ENCODE measurements around the gene ASPSCR1.

The ASPSCR1 gene

DNA sequence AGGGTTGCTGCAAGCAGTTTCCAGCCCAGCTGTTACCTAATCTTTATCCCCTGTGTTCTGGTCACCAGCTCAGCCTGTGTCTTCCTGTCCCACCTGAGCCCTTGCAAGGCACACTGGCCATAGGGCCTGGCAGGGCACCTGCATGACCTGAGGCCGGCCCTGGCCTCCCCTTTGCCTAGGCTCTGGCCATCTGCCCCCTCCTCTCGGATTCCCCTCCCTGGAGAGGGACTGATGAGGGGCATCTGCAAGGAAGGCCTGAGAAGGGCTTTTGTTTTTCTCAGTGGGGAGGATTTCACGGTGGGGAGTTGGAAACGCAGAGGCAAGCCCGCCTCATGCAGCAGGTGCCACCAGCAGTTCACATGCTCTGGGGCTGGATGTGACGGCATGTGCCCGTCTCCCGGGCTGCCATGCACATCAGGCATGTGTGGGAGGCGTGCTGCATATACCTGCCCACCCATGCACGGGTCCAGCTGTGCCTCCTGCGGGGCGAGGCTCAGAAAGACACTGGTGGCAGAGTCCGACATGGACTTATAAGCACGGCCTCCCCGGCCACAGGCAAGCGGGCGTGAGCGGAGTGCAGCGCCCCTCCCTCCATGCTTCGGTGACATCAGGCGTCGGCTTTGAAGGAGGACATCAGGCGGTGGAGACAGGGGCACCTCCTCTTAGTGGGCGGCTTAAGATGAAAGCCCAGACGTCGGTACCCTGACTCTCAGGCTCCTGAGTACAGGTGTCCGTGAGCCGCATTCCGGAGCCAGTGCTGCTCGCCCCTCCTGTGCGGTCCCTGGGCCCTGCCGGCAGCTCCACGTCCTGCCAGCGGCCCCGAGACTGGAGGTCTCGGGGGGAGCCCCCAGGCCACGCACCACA, 16.5 kb downstream of the ASPSCR1 start:
- Mint-ChIP-seq H3K4me1 (peaks cover 4% of the 10 kb centered on the region), H3K36me3 (peaks cover 11% of the 10 kb centered on the region), H3K9me3 (no peaks in the 10 kb centered on the region), H3K27ac (no peak overlapping the region), H3K4me3 (no peak overlapping the region), H3K27me3 (no peaks in the 10 kb centered on the region)
- DNase-seq (ENCODE audit: low spot score in 2 of 2): no peak
- no peak for ATAC-seq (ENCODE audit: low read depth)

DNA sequence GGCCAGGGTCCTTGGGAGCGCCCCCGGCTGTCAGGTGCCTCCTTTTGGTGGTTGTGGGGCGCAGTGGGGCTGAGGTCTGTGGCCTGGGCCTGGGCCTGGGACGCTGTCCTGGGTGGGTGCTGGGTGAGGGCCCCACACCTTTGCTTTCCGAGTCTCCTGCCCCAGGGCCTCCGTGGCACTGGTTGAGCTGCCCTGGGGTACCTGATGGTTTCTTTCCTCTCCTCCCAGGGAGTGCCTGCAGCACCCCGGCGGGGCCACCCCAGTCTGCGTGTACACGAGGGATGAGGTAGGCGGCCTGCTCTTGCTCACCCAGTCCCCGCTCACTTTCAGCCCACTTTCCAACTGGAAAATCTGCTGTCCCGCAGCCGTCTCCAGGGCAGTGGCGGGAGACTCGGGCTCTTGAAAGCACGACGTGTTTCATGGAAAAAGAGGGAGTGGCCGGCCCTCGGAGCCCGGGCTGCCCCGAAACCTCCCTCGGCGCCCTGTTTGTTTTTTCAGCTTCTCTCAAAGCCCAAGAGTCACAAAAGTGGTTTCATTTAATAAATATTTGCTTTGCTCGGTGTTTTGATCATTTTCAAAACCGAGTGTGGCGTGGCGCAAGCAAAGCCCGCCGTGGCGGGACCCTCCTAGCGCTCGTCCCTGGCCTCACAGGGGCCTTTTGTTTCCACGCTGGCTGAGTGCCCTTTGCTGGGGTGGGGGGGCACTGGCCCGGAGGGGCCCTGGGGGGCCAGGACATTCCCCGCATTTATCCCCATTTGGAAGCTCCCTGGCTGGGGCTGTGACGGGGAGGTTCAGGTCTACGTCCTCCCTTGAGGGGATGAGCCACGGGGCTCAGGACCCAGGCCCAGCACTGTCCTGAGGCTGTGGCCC, 17.4 kb downstream of the ASPSCR1 start:
- Mint-ChIP-seq H3K27me3 (no peaks in the 10 kb centered on the region), H3K36me3 (peaks cover 11% of the 10 kb centered on the region), H3K4me3 (no peak overlapping the region), H3K9me3 (no peaks in the 10 kb centered on the region), H3K4me1 (peaks cover 4% of the 10 kb centered on the region), H3K27ac (no peak overlapping the region)
- ATAC-seq (ENCODE audit: low read depth) (no peak), DNase-seq (ENCODE audit: low spot score in 2 of 2) (no peak)

DNA sequence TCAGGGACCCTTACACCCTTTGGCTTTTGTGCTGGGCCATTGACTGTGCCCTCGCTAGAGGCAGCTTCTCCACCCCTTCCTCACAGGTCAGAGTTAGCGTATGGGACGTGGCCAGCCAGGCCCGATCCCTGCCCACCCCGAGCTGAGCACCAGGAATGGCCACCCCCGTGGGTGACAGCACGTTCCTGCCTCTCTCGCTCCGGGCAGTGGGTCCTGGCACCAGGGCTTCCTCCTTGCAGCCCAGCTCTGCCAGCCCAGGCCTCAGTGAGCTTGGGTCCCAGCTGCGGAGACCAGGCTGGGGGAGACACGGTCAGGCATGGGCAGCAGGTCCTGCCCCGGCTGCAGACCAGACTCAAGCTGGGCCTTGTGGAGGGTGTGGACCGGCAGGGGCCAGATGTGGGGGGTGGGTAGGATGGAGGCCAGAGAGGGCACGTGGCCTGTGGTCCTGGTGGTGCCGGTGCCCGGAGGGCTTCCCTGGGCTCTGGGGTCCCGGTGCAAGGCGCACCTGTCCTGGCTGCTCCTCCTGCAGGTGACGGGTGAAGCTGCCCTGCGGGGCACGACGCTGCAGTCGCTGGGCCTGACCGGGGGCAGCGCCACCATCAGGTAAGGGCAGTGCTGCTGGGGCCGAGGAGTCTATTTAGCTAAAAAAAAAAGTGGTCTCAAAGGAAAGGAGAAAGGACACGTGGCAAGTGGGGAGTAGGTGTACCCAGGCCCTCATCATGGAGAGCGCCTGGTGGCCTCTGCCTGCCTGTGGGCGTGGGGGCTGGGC, 18.2 kb downstream of the ASPSCR1 start:
- Mint-ChIP-seq H3K27me3 (no peaks in the 10 kb centered on the region), H3K27ac (no peak overlapping the region), H3K4me3 (no peak overlapping the region), H3K36me3 (peaks cover 8% of the 10 kb centered on the region), H3K9me3 (no peaks in the 10 kb centered on the region), H3K4me1 (peaks cover 2% of the 10 kb centered on the region)
- no peak for DNase-seq (ENCODE audit: low spot score in 2 of 2)
- no peak for ATAC-seq (ENCODE audit: low read depth)

DNA sequence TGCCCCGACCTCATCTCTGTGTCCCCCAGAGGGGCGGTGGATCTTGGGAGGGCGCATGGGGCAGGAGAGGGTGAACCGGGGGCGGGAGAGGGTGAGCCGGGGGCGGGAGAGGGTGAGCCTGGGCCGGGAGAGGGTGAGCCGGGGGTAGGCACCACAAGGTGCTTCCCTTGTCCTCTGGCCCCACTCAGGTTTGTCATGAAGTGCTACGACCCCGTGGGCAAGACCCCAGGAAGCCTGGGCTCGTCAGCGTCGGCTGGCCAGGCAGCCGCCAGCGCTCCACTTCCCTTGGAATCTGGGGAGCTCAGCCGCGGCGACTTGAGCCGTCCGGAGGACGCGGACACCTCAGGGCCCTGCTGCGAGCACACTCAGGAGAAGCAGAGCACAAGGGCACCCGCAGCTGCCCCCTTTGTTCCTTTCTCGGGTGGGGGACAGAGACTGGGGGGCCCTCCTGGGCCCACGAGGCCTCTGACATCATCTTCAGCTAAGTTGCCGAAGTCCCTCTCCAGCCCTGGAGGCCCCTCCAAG, 18.9 kb downstream of the ASPSCR1 start:
- Mint-ChIP-seq H3K9me3 (no peaks in the 10 kb centered on the region), H3K27ac (no peak overlapping the region), H3K36me3 (peaks cover 7% of the 10 kb centered on the region), H3K4me1 (no peaks in the 10 kb centered on the region), H3K4me3 (no peak overlapping the region), H3K27me3 (no peaks in the 10 kb centered on the region)
- DNase-seq (ENCODE audit: low spot score in 2 of 2) (no peak), ATAC-seq (ENCODE audit: low read depth) (no peak)

DNA sequence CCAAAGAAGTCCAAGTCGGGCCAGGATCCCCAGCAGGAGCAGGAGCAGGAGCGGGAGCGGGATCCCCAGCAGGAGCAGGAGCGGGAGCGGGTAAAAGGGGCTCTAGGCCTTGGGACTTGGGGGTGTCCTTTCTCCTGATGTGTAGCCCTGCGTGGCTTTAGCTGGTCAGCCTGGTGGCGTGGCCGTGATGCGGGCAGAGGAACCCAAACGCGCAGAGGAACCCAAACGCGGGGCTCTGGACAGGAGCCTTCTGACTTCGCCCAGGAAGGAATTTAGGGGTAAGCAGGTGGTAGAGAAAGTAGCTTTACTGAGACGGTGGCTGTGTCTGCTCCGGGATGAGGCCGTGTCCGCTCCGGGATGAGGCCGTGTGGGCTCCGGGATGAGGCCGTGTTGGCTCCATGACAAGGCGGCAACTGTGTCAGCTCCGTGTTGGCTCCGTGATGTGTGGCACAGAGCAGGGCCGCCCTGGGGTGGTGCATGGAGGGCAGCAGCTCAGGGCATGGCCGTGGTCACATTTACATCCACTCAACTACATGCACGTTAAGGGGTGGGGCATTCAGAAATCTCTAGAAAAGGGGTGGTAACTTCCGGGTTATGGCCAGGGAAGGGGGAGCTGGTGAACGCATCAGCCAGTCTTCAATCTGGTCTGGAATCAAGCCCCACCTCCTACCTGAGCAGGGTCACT, 19.5 kb downstream of the ASPSCR1 start:
- Mint-ChIP-seq H3K27me3 (no peaks in the 10 kb centered on the region), H3K27ac (no peak overlapping the region), H3K4me1 (no peaks in the 10 kb centered on the region), H3K4me3 (no peak overlapping the region), H3K36me3 (peaks cover 7% of the 10 kb centered on the region), H3K9me3 (no peaks in the 10 kb centered on the region)
- DNase-seq (ENCODE audit: low spot score in 2 of 2): no peak
- no peak for ATAC-seq (ENCODE audit: low read depth)

DNA sequence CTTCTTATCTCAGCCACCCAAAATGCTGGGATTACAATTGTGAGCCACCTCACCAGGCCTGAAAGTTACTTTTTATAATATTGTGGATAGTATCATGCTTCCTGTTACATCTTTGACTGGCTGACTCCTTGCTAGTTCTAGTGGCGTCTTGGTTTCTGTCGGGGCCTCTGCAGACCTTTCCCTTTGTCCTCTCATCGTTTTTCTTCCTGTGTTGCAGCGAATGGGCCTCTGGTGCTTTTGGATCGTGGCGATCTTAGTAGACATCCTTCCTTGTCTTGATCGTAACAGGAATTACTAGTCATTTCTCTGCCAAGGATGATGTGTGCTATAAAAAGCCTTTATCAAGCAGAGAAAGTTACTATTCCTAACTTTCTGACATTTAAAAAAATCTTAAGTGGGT, 20.8 kb downstream of the ASPSCR1 start:
- ATAC-seq (ENCODE audit: low read depth): no peak

DNA sequence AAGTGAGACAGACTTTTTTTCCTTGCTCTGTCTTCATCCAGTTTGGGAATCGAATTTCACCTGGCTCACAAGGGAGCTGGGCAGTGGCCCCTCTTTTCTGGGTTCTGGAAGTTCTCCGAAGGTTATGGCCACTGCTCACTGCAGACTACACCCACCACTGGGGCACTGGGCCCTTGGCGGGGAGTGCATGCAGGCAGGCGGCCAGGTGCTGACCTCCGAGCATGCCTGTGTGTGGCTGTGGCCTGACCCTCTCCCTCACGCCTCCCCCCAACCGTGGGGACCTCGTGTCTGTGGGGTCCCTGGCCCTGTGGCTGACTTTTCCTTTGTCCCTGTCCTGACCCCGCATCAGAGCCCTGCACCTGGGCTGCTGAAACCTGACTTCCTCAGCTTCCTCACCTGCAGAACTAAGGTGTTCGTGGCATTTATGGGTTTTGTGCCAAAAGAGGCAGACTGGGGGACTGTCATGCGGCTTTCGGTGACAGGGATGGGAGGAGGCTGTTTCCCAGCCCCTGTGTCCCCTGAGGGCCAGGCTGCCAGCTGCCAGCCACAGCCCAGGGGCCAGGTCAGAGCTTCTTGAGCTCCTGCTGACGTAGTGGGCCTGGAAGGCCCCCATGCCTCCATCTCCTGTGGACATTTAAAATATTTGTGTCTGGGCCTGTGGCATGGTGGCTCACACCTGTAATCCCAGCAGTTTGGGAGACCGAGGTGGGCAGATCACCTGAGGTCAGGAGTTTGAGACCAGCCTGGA, 21.4 kb downstream of the ASPSCR1 start:
- Mint-ChIP-seq H3K4me3 (no peak overlapping the region), H3K4me1 (no peaks in the 10 kb centered on the region), H3K9me3 (no peaks in the 10 kb centered on the region), H3K36me3 (peaks cover 7% of the 10 kb centered on the region), H3K27ac (no peak overlapping the region), H3K27me3 (no peaks in the 10 kb centered on the region)
- ATAC-seq (ENCODE audit: low read depth) (no peak), DNase-seq (ENCODE audit: low spot score in 2 of 2) (no peak)

More for the DNA sequence above, 20.8 kb downstream of the ASPSCR1 start:
- Mint-ChIP-seq H3K9me3 (no peaks in the 10 kb centered on the region), H3K4me1 (no peaks in the 10 kb centered on the region), H3K27me3 (no peaks in the 10 kb centered on the region), H3K27ac (no peak overlapping the region), H3K4me3 (no peak overlapping the region), H3K36me3 (peaks cover 7% of the 10 kb centered on the region)
- no peak for DNase-seq (ENCODE audit: low spot score in 2 of 2)

DNA sequence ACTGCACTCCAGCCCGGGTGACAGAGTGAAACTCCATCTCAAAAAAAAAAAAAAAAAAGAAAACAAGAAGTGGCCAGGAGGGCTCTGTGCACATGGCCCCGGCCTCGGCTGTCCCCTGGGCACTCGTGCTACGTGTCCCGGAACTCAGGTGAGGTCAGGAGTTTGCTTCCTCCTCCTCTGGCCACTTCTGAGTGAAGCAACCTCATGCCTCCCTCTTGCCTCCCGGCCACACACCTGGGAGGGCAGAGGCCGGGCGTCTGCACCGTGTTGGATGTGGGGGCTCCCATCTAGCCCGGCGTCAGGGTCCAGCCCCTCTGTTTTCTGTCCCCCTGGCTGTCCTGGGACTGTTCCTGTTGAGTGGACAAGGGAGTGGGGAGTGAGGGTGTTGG, 22.2 kb downstream of the ASPSCR1 start:
- no peaks in the 10 kb centered on the region for H3K4me1 Mint-ChIP-seq
- H3K27ac Mint-ChIP-seq: no peak overlapping the region
- DNase-seq (ENCODE audit: low spot score in 2 of 2) (no peak), ATAC-seq (ENCODE audit: low read depth) (no peak)
- no peak overlapping the region for H3K4me3 Mint-ChIP-seq
- no peaks in the 10 kb centered on the region for H3K9me3 Mint-ChIP-seq
- H3K27me3 Mint-ChIP-seq: no peaks in the 10 kb centered on the region
- peaks cover 7% of the 10 kb centered on the region for H3K36me3 Mint-ChIP-seq

DNA sequence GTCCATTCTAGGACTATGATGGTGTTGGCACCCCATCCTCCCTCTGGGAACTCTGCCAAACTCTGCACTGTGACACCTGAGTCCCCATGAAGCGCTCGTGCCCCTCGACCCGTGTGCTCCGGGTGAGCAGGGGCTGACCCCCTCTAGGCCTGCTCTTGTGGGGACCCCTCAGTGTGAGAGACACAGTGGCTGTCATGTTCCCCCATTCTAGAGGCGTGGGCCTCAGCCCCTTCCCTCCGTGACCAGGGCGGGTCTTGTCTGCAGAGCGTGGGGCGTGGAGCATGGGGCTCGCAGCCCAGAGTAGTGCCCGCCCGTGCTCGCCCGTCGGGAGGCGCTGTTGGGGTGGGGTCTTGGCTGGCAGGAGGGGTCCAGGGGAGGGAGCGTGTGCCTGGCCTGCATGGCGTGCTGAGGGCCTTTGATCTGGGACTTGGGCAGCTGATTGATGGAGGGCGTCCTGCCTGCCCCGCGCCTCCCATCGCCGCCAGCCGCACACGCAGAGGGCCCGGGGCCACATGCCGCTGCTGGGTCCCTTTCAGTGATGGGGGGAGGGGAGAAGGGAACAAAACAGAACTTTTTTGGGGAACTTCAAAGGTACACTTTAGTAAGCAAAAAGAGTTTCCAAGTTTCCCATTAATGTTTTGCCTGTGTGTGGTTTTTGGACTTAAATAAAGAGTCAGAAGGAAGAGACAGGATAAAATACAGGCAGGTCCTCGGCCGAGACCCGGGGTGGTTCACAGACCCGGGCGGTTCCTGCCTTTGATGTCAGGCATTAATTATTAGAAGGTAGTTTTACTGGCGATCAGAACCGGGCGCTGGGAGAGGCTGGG, 22.8 kb downstream of the ASPSCR1 start:
- no peaks in the 10 kb centered on the region for H3K9me3 Mint-ChIP-seq
- peaks cover 7% of the 10 kb centered on the region for H3K36me3 Mint-ChIP-seq
- no peak overlapping the region for H3K27ac Mint-ChIP-seq
- H3K27me3 Mint-ChIP-seq: no peaks in the 10 kb centered on the region
- no peak for DNase-seq (ENCODE audit: low spot score in 2 of 2)
- ATAC-seq (ENCODE audit: low read depth): no peak
- no peak overlapping the region for H3K4me3 Mint-ChIP-seq
- H3K4me1 Mint-ChIP-seq: no peaks in the 10 kb centered on the region

DNA sequence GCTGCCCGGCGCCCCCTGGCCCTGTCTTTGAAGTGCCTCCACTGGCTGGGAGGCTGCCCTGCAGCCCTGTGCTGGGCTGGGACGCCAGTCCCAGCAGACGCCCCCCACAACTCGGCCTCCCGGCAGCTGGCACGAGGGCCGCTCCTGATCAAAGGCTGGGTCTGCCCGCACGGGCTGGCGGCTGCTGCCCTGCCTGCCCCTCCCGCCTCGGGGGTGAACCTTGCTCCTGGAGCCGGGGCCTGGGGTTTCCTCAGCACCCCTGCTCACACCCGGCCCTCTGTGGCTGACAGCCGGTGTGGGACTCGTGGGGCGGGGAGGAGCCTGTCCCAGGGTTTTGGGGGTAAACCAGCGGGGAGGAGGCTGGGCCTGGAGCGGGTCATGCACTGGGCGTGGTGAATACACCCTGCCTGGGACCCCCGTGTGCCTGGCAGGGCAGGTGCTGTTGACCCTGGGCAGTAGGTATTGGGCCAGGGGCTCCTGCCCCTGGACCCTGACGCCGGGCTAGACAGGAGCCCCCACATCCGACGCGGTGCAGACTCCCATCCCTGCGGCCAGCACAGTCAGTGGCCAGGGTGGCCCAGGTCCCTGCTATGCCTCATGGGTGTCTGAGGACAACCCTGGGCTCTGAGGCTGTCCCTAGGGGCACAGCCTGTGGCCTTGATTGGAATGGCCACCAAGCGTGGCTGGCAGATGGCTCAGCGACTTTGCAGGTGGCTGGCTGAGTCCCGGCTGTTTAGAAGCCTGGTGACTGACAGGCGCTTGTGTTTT, 23.6 kb downstream of the ASPSCR1 start:
- H3K36me3 Mint-ChIP-seq: peaks cover 6% of the 10 kb centered on the region
- H3K4me3 Mint-ChIP-seq: no peak overlapping the region
- DNase-seq (ENCODE audit: low spot score in 2 of 2) (no peak), ATAC-seq (ENCODE audit: low read depth) (no peak)
- no peaks in the 10 kb centered on the region for H3K4me1 Mint-ChIP-seq
- H3K27me3 Mint-ChIP-seq: no peaks in the 10 kb centered on the region
- H3K27ac Mint-ChIP-seq: no peak overlapping the region
- H3K9me3 Mint-ChIP-seq: no peaks in the 10 kb centered on the region

DNA sequence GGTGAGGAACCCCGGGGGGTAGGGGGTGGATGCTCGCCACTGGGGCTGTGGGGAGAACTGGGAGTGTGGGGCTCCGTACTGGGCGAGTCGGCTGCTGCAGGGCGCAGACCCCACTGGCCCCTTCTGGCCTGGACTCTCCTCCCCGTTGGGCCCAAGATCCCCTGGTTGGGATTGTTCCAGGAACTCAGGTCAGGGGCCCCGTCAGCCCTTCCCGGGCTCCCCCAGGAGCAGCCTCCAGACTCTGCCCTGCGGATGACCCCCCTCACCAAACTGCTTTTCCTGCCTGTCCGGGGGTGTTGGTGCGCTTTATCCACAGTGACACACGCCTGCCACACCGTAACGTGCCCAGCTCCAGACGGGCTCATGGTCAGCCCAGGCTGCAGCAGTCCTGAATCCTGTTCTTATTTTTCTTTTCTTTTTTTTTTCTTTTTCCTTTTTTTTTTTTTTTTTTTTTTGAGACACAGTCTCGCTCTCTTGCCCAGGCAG, 24.2 kb downstream of the ASPSCR1 start:
- no peaks in the 10 kb centered on the region for H3K27me3 Mint-ChIP-seq
- no peak for ATAC-seq (ENCODE audit: low read depth)
- H3K9me3 Mint-ChIP-seq: no peaks in the 10 kb centered on the region
- no peak overlapping the region for H3K27ac Mint-ChIP-seq
- no peak overlapping the region for H3K4me3 Mint-ChIP-seq
- no peaks in the 10 kb centered on the region for H3K4me1 Mint-ChIP-seq
- no peak for DNase-seq (ENCODE audit: low spot score in 2 of 2)
- H3K36me3 Mint-ChIP-seq: peaks cover 3% of the 10 kb centered on the region
